Measurements from ENCODE around the gene PDLIM5. TPM values are rescaled to one million over a fixed set of nuclear protein-coding genes. Genes with fewer than 3 reads are reported as not detected.

The PDLIM5 gene
- total RNA-seq, 2 experiments from 2014 or later = 6.3 to 12.6 TPM

DNA sequence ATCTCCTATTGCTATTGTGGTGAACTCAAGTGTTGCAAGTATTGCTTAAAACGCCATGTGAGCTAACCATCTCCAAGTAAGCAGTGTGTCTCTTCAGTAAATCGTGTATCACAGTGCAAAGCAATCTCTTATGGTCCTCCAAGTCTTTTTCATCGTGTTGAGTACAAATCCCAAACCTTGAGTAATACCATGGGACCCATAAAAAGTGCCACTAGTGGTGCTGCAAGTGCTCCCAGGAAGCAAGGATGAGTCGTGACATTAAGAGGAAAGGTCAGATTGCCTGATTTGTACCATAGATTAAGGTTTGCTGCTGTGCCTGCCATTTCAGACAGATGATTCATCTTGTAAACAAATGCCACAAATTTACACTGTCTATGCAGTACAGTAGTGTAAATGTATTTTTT is 239.1 kb downstream of the PDLIM5 start:
- no peak for DNase-seq (ENCODE audit: low spot score)
- Histone ChIP-seq H3K27ac (ENCODE audit: low read depth, low read length, poor library complexity, severe bottlenecking) (no peak overlapping the region), H3K36me3 (ENCODE audit: insufficient read depth, low read length) (no peaks in the 10 kb centered on the region), H3K79me2 (ENCODE audit: insufficient read depth, low read depth, low read length) (no peaks in the 10 kb centered on the region), H3K4me1 (ENCODE audit: insufficient read depth, low read length, poor library complexity, severe bottlenecking) (no peaks in the 10 kb centered on the region), H3K9me3 (ENCODE audit: low read length) (no peaks in the 10 kb centered on the region), H3K4me2 (ENCODE audit: low read length) (no peak overlapping the region), H4K20me1 (ENCODE audit: insufficient read depth, low read length) (no peaks in the 10 kb centered on the region), H2AFZ (ENCODE audit: low read length) (no peak overlapping the region), H3K4me3 (ENCODE audit: low read depth, low read length, poor library complexity, severe bottlenecking) (no peak overlapping the region), H3K9me2 (ENCODE audit: insufficient read depth, low read length) (no peaks in the 10 kb centered on the region)
- intact Hi-C loops (cut with micrococcal nuclease; ENCODE audit: unreplicated experiment) = no loop called here
- BruUV-seq (replicated peaks) = no TSS peak
- ChIA-PET CTCF (ENCODE audit: unreplicated experiment) (no interaction called here), POLR2A (no interaction called here)
- no peak for TF ChIP-seq EZH2phosphoT487 (IDR thresholded peaks at IDR 0.05; ENCODE audit: borderline replicate concordance, low read depth, low read length)
- TF ChIP-seq, protein P1, sequence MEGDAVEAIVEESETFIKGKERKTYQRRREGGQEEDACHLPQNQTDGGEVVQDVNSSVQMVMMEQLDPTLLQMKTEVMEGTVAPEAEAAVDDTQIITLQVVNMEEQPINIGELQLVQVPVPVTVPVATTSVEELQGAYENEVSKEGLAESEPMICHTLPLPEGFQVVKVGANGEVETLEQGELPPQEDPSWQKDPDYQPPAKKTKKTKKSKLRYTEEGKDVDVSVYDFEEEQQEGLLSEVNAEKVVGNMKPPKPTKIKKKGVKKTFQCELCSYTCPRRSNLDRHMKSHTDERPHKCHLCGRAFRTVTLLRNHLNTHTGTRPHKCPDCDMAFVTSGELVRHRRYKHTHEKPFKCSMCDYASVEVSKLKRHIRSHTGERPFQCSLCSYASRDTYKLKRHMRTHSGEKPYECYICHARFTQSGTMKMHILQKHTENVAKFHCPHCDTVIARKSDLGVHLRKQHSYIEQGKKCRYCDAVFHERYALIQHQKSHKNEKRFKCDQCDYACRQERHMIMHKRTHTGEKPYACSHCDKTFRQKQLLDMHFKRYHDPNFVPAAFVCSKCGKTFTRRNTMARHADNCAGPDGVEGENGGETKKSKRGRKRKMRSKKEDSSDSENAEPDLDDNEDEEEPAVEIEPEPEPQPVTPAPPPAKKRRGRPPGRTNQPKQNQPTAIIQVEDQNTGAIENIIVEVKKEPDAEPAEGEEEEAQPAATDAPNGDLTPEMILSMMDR (conservative IDR thresholded peaks at IDR 0.05; ENCODE audit: low read length) = no peak

DNA sequence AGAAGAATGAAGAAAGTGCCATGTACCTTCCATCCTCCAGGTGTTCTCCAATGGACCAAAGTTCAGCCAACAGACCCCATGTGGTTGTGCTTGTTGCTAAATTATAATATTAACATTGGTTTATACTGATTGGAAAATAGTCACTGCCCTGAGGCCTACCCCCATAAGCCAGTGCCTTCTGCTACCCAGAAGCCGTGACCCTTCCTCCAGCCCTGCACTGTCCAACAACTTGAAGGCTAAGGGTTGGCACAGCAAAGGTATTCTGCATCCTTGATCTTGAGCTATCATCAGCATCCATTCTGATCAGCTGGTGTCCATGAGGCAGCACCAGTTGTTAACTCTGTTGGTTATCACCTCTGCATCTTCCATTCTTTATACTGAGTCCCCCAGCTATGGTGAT is 239.8 kb downstream of the PDLIM5 start:
- TF ChIP-seq, protein P1 (conservative IDR thresholded peaks at IDR 0.05; ENCODE audit: low read length) = no peak
- no peak for TF ChIP-seq EZH2phosphoT487 (IDR thresholded peaks at IDR 0.05; ENCODE audit: borderline replicate concordance, low read depth, low read length)
- no peaks in the 10 kb centered on the region for H3K36me3 ChIP-seq (ENCODE audit: insufficient read depth, low read length)
- no peaks in the 10 kb centered on the region for H3K79me2 ChIP-seq (ENCODE audit: insufficient read depth, low read depth, low read length)
- no peak for DNase-seq (ENCODE audit: low spot score)
- BruUV-seq (replicated peaks) = no TSS peak
- no peaks in the 10 kb centered on the region for H3K4me1 ChIP-seq (ENCODE audit: insufficient read depth, low read length, poor library complexity, severe bottlenecking)
- H3K27ac ChIP-seq (ENCODE audit: low read depth, low read length, poor library complexity, severe bottlenecking) = no peak overlapping the region
- intact Hi-C loops (cut with micrococcal nuclease; ENCODE audit: unreplicated experiment) = no loop called here
- POLR2A ChIA-PET = interaction anchor here (0.8 kb wide), 1 partner anchor 70 kb away, joined by 3 read pairs; no protein-coding TSS in a partner anchor
- H3K9me2 ChIP-seq (ENCODE audit: insufficient read depth, low read length) = no peaks in the 10 kb centered on the region
- no peaks in the 10 kb centered on the region for H4K20me1 ChIP-seq (ENCODE audit: insufficient read depth, low read length)
- no peak overlapping the region for H2AFZ ChIP-seq (ENCODE audit: low read length)
- no peaks in the 10 kb centered on the region for H3K9me3 ChIP-seq (ENCODE audit: low read length)
- CTCF ChIA-PET (ENCODE audit: unreplicated experiment) = no interaction called here
- no peak overlapping the region for H3K4me3 ChIP-seq (ENCODE audit: low read depth, low read length, poor library complexity, severe bottlenecking)
- H3K4me2 ChIP-seq (ENCODE audit: low read length) = no peak overlapping the region

DNA sequence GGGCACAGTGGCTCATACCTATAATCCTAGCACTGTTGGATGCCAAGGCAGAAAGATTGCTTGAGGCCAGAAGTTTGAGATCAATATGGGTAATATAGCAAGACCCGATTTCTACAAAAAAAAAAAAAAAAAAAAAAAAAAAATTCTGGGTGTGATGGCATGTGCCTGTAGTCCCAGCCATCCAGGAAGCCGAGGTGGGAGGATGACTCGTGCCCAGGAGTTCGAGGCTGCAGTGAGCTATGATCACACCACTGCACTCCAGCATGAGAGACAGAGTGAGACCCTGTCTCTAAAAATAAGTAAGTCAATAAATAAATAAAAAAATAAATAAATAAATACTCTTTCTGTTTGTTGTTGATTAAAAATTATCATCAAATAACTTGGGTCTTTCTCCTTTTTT is 243.6 kb downstream of the PDLIM5 start:
- Histone ChIP-seq H2AFZ (ENCODE audit: low read length) (no peak overlapping the region), H3K4me1 (ENCODE audit: insufficient read depth, low read length, poor library complexity, severe bottlenecking) (no peaks in the 10 kb centered on the region), H3K4me2 (ENCODE audit: low read length) (no peak overlapping the region), H3K4me3 (ENCODE audit: low read depth, low read length, poor library complexity, severe bottlenecking) (no peak overlapping the region), H3K79me2 (ENCODE audit: insufficient read depth, low read depth, low read length) (no peaks in the 10 kb centered on the region), H3K9me2 (ENCODE audit: insufficient read depth, low read length) (no peaks in the 10 kb centered on the region), H3K27ac (ENCODE audit: low read depth, low read length, poor library complexity, severe bottlenecking) (no peak overlapping the region), H3K9me3 (ENCODE audit: low read length) (no peaks in the 10 kb centered on the region), H4K20me1 (ENCODE audit: insufficient read depth, low read length) (no peaks in the 10 kb centered on the region), H3K36me3 (ENCODE audit: insufficient read depth, low read length) (no peaks in the 10 kb centered on the region)
- no peak for DNase-seq (ENCODE audit: low spot score)
- intact Hi-C loops (cut with micrococcal nuclease; ENCODE audit: unreplicated experiment) = no loop called here
- no TSS peak for BruUV-seq (replicated peaks)
- CTCF ChIA-PET (ENCODE audit: unreplicated experiment) = no interaction called here
- TF ChIP-seq EZH2phosphoT487 (IDR thresholded peaks at IDR 0.05; ENCODE audit: borderline replicate concordance, low read depth, low read length) = no peak
- TF ChIP-seq, protein P1 (conservative IDR thresholded peaks at IDR 0.05; ENCODE audit: low read length) = no peak
- POLR2A ChIA-PET = interaction anchor here (0.6 to 0.7 kb wide), 2 partner anchors 108 to 116 kb away, joined by 3 to 5 read pairs; no protein-coding TSS in a partner anchor
